ENCODE measurements around the gene PTPRH.
"Not testable (repeated sequence)": the region's sequence is repeated elsewhere in the genome, so short reads cannot be mapped to it uniquely, and the experiment has no call there.

PTPRH gene

DNA sequence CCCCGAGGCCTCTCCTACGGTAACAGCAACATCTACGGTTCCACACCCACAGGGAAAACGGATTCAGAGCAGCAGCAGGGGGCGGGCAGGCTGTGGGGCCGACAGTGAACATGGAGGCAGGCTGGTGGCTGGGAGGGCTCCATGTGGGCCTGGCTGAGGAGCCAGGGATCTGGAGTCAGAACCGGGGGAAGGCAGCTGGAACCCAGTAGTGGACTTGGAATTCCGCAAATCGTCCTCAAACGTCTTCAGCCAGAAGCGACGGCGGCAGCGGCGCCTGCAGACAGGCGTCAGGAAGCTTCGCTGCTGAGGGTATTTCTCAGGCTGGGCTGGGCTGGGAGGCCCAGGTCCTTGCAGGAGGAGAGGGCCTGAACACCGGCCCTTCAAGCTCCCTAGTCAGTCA is 17.5 kb upstream of the PTPRH start:
- no peak for DNase-seq (ENCODE audit: low spot score)

DNA sequence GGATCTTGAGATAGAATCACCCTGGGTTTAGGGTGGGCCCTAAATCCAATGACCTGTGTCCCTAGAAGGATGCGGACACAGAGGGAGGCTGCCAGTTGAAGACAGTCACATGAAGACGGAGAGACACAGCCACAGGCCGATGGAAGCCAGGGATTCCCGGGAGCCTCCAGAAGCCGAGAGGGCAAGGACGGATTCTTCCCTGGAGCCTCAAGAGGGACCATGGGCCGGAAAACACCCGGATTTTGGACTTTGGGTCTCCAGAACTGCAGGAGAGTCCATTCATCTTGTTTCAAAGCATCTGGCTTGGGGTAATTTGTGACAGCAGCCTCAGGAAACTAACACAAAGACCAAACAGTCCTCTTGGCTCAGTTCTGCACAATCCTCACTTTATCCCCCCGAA is 17.0 kb upstream of the PTPRH start:
- DNase-seq (ENCODE audit: low spot score): no peak

GRCh38 chr19:55225415-55225958 is 16.2 kb upstream of the PTPRH start:
- DNase-seq (ENCODE audit: low spot score): no peak

DNA sequence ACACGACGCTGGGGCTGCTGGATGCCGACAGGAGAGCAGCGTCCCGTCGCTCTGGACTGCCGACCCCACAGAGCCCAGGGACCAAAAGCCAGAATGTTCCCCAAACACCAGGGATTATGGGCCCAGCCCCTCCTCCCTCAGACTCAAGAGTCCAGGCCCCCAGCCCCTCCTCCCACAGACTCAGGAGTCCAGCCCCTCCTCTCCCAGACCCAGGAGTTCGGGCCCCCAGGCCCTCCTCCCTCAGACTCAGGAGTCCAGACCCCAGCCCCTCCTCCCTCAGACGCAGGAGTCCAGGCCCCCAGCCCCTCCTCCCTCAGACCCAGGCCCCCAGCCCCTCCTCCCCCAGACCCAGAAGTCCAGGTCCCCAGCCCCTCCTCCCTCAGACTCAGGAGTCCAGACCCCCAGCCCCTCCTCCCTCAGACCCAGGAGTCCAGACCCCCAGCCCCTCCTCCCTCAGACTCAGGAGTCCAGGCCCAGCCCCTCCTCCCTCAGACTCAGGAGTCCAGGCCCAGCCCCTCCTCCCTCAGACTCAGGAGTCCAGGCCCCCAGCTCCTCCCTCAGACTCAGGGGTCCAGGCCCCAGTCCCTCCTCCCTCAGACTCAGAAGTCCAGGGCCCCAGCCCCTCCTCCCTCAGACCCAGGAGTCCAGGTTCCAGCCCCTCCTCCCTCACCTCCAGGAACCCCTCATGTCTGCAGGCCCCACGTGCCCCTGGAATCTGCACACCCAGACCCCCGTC is 15.5 kb upstream of the PTPRH start:
- not testable (repeated sequence) for DNase-seq (ENCODE audit: low spot score)

GRCh38 chr19:55224038-55224665 is 14.9 kb upstream of the PTPRH start:
- no peak for DNase-seq (ENCODE audit: low spot score)

DNA sequence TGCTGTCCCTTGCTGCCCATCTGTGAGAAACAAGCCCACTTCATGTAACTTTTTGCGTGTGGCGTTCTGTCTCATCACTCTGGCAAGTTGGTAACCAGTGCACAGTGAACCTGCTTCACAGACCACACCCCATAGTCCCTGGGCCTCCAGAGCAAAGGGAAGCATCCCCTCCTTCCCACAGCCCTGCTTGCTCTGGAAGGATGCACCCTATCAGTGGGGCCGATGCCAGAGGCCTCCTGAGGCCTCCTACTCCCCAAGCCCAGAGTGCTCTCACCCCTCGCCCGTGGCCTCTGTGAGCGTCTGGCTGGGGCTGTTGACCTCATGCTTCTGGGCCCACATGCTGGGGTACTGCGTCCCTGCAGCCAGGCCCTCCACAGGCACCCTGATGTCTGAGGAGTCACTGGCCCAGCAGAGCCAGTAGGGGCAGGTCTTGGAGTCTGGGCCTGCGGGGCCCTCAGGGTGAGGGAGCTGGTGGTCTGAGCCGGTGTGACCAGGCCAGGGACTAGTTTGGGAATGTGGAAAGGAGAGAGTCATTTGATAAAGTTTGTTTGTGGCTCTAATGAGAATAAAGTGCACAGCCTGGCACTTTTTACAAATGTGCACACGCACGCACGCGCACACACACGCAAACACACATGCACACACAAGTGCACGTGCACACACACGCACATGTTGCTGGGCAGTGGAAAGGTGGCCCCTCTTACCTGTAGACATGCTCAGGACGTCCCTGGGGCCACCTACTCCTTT is 14.2 kb upstream of the PTPRH start:
- DNase-seq (ENCODE audit: low spot score): no peak

GRCh38 chr19:55220525-55220924 is 11.2 kb upstream of the PTPRH start:
- no peak for DNase-seq (ENCODE audit: low spot score)

GRCh38 chr19:55216461-55217198 is 7.3 kb upstream of the PTPRH start:
- DNase-seq (ENCODE audit: low spot score): peak; percentile 98

DNA sequence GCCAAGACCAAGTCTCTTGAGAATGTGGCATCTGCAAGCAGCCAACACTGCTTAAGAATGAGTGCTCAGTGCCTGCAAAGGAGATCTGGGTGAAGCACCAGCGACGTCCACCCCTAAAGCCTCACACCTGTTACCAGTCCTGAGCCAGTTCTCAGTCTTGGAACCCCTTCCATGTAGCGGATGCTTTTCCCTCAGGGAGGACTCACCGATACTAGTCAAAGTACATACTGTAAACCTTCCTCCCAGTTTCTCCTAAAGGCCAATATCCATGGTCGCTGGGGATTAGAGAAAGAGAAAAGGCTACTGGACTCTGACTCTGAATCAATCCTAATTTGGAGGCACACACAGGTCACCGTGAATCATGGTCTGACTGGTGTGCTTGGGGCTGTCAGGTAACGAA is 4.2 kb upstream of the PTPRH start:
- no peak for DNase-seq (ENCODE audit: low spot score)

DNA sequence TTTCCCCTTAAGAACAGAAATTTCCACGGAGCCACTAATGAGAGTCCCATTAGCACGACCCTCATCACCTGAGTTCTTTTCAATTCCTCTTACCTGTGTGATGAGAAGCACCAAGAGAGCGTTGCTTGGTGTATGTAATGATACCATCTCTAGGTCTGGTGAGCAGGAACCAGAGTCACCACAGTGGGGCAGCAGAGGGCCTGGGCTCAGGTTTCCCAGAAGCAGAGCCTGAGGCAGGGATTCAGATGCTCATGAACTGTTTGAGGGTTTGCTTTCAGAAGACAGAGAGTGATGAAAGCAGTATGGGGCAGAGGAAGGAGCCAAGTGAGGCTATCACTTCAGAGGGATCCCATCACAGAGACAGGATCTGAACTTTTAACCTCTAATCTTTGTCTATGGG is 3.1 kb upstream of the PTPRH start:
- no peak for DNase-seq (ENCODE audit: low spot score)

DNA sequence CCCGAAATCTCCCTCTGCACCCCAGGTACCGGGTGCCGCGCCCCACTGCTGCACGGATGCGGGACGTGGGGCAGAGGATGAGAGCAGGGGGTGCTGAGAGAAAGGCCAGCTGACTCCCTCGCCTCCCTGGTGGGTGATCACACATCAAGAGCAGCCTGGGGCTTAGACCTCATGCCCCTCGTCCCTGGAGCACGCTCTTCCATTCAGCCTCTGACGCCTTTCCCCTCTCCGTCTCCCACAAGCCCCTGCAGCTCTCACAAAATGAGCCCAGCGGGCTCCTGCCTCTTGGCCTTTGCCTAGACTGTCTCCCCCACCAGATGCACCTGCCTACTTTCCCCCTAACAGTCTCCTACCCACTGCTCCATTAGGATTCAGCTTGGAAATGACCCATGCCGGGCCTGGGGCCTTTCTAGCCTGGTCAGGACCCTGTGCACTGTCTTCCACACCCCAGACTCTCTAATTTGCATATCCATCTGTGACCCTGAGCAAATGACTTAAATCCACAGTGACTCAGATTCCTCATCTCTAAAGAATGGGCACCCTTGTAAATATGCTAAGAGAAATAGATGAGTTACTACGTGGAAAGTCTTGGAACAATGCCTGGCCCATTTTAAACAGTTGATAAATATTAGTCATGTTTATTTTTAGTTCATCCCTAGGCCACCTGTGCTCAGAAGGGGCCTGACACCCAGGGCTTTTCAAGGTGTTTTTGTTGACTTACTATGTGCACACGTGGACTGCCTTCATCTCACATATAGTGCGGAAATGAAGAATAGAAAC is 582 bp upstream of the PTPRH start:
- DNase-seq (ENCODE audit: low spot score): peak; percentile 81

DNA sequence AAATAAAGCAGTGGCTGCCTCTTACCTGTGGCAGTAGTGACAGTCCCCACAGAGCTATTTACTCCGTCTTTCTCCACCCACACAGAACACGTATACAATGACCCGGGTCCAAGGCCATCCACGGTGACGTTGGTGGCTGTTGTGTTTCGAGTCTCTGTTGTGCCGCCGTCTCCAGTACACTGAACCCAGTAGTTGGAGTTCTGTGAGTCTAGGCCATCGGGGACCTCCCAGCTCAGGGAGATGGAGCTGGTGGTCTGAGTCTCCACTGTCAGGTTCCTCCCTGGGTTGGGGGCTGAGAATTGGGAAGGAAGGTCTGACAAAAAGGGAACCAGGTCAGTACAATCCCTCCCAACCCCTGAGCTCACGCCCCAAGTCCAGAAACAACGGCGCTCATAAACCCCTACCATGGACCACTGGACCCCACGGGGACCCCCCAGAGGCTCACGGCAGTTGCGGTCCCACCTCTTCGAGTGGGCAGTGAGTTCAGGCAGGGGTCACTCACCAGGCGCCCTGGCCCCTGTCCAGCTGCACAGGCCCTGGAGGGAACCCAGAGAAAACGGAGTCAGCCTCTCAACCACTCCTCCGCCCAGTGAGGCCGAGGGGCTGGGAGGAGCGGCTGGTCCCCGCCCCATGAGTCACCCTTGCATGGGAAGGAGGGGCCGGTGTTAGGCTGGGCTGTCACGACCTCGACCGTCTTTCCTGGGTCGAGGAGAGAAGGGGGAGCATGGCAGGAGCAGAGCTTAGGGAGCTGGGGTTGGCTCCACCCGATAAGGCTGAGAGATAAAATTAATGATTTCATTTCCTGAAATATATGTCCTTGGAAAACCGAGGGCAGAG is 2.4 kb downstream of the PTPRH start:
- peak; percentile 99 for DNase-seq (ENCODE audit: low spot score)

DNA sequence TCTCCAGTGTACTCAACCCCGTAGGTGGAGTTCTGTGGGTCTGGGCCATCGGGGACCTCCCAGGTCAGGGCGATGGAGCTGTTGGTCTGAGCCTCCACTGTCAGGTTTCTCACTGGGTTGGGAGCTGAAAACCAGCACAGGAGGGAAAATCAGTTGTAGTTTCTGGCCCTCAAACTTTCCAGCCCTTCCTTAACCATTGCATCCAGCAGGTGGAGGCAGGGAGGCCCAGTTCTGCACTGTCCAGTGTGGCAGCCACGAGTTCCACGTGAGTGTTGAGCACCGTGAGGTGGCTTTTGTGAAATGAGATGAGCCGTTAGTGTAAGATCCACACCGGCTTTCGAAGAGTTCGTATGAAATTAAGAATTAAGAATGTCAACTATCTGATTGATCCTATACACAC is 7.1 kb downstream of the PTPRH start:
- not testable (repeated sequence) for DNase-seq (ENCODE audit: low spot score)

DNA sequence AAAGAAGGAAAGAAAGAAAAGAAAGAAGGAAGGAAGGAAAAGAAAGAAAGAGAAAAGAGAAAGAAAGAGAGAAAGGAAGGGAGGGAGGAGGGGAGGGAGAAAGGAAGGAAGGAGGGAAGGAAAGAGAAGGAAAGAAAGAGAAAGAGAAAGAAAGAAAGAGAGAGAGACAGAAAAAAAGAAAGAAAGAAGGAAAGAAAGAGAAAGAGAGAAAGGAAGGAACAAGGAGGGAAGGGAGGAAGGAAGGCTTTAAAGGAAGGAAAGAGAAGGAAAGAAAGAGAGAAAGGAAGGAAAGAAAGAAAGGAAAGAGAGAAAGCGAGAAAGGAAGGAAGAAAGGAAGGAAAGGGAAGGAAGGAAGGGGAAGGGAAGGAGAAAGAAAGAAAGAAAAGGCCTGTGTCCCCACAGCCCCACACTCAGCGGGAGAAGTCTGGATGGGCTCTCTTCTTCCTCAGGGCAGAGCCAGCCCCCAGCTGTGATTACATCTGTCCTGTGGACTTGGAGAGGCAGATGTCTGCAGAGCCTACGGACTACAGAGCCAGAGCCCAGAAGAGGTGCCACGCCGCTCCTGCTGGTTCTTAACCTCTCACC is 9.6 kb downstream of the PTPRH start:
- no peak for DNase-seq (ENCODE audit: low spot score)

GRCh38 chr19:55198651-55199050 is 10.7 kb downstream of the PTPRH start:
- no peak for DNase-seq (ENCODE audit: low spot score)

DNA sequence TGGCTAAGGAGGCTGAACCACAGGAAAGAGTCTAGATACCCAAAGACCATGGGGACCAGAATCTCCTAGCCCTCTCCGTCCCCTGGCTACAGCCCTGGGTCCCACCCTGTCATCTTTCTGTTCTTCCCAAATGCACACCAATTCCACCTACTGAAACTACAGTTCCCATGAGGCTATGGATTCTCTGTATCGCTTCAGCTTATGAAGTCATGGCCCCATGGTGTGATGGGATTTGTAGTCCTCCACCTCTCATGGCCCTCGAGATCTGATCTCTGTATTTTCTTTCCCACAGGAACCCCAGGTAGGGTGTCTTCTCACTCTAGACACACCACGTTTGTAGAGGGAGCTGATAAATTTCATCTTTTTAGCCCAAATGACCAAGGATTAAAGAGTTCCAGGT is 11.8 kb downstream of the PTPRH start:
- no peak for DNase-seq (ENCODE audit: low spot score)

- no peak for DNase-seq (ENCODE audit: low spot score)
Observed at GRCh38 chr19:55196803-55197202, 12.5 kb downstream of the PTPRH start.

DNA sequence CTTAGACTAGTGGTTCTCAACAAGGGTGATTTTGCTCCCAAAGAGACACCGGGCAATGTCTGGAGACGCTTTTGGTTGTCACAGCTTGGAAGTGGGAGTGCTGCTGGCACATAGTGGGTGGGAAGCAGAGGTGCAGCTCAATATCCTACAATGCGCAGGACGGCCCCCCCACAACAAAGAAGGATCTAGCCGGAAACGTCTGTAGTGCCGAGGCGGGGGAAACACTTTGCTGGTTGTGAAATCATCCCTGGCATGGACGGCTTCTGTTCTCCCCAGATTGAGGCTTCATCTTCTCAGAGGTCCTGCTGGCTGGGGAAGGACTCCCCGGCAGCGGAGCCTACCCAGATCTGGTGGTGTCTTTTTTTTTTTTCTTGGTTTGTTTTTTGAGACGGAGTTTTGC is 15.8 kb downstream of the PTPRH start:
- no peak for DNase-seq (ENCODE audit: low spot score)

DNA sequence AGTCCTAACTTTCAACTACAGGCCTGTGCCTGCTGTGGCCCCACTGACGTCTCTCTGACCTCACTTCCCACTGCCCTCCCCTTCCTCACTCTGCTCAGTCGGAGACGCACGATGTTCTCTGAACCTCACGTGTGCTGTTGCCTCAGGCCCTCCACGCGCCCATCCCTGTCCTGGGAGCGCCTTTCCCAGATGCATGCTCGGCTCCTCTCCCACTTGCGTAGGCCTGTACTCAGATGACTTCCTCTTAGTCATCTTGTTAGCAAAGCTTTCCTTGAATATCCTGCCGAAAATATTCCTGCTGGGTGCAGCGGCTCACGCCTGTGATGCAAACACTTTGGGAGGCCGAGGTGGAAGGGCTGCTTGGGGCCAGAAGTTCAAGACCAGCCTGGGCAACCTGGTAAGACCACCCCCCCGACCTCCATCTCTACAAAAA is 19.9 kb downstream of the PTPRH start:
- DNase-seq (ENCODE audit: low spot score): peak; percentile 81

- DNase-seq (ENCODE audit: low spot score): no peak
Observed at GRCh38 chr19:55188625-55189024, 20.7 kb downstream of the PTPRH start.
